ENCODE data around the gene MYO15B.

Gene MYO15B

DNA sequence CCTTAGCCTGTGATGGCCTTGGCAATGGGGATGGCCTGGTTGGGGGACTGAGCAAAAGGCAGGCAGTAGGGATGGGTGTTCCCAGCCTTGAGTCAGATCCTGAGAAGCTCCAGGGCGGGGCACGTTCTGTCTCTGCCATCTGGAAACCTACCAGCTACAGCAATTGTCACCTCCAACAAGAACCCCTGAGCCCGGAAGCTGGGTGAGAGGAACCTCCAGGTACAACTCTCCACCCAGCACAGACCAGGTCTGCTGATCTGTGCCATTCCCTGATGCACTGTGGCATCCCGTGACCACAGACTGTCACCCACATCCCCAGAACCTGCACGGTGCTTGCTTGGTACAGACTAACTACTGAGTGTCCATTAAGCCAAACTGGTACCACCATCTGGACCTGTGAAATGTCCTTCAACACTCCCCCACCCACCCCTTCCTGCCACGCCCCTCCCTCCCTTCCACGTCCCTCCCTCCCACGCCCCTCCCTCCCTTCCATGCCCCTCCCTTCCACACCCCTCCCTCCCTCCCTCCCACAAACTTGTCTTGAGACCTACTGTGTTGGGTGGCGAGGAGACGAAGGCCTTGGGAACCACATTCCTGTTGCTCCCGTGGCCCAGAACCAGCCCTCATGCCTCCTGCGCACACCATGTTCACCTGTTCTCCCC is 16.6 kb downstream of the MYO15B start:
- no peak for DNase-seq

- DNase-seq = no peak
Measured at GRCh38 chr17:75605790-75606189, 18.2 kb downstream of the MYO15B start.

GRCh38 chr17:75607086-75607485 is 19.5 kb downstream of the MYO15B start:
- DNase-seq = no peak

- no peak for DNase-seq
Measured at GRCh38 chr17:75610103-75610984, 22.7 kb downstream of the MYO15B start.

- DNase-seq = no peak
Measured at GRCh38 chr17:75611851-75612429, 24.3 kb downstream of the MYO15B start.

DNA sequence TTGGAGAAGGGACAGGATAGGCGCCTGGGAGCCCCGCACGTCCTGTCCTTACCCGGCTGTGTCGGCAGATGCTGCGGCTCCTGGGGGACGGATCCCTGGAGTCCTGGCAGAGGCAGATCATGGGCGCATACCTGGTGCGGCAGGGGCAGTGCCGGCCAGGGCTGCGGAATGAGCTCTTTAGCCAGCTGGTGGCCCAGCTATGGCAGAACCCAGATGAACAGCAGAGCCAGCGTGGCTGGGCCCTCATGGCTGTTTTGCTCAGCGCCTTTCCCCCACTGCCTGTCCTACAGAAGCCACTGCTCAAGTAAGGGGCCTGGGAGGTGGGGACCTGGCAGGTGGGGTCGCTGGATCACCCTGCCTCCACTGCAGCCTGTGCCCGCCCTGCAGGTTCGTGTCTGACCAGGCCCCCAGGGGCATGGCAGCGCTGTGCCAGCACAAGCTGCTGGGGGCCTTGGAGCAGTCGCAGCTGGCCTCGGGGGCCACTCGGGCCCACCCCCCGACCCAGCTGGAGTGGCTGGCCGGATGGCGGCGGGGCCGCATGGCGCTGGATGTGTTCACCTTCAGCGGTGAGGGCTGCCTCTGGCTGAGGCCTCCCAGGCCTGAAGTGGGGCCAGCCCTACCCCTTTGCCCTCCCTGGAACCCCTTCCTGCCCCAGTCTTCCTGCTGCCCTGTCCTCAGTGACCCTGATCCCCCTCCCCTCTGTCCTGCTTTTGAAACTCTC is 25.5 kb downstream of the MYO15B start:
- no peak for DNase-seq

- DNase-seq = no peak
Measured at GRCh38 chr17:75614006-75614405, 26.4 kb downstream of the MYO15B start.

GRCh38 chr17:75614556-75615270 is 27.1 kb downstream of the MYO15B start:
- no peak for DNase-seq

GRCh38 chr17:75615301-75615700 is 27.7 kb downstream of the MYO15B start:
- DNase-seq = no peak

DNA sequence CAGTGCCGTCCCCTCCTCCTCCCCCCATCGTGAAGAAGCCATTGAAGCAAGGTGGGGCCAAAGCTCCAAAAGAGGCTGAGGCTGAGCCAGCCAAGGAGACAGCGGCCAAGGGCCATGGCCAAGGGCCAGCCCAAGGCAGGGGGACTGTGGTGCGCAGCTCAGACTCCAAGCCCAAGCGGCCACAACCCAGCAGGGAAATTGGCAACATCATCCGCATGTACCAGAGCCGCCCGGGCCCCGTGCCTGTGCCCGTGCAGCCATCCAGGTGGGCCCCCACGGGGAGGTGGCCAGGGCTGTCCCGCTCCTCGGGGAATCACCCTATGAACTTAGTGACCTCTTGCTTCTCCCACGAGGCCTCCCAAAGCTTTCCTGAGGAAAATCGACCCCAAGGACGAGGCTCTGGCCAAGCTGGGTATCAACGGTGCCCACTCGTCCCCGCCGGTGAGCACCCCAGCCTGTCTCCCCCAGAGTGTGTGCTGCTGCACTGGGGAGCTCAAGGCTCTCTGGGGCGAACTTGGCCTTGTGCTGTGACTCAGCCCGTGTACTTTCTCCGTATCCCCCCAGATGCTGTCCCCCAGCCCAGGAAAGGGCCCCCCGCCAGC is 29.0 kb downstream of the MYO15B start:
- no peak for DNase-seq

DNA sequence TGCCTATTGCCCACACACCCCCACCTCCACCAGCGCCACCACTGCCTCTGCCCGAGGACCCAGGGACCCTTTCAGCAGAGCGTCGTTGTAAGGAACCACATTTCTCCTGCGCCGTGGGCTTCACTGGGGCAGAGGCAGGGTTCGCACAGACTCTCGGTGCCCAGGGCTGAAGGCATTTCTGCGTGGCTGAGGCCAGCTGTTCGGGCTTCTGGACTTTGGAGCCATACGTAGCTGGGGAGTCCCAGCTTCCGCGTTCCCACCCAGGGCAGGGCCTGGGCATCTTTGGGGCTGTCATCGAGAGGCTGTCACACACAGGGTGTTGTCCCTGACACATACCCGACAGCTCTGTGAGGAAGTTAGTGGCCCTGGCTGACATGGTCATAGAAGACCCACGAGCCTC is 29.6 kb downstream of the MYO15B start:
- DNase-seq = no peak

GRCh38 chr17:75617675-75618074 is 30.1 kb downstream of the MYO15B start:
- DNase-seq = no peak

DNA sequence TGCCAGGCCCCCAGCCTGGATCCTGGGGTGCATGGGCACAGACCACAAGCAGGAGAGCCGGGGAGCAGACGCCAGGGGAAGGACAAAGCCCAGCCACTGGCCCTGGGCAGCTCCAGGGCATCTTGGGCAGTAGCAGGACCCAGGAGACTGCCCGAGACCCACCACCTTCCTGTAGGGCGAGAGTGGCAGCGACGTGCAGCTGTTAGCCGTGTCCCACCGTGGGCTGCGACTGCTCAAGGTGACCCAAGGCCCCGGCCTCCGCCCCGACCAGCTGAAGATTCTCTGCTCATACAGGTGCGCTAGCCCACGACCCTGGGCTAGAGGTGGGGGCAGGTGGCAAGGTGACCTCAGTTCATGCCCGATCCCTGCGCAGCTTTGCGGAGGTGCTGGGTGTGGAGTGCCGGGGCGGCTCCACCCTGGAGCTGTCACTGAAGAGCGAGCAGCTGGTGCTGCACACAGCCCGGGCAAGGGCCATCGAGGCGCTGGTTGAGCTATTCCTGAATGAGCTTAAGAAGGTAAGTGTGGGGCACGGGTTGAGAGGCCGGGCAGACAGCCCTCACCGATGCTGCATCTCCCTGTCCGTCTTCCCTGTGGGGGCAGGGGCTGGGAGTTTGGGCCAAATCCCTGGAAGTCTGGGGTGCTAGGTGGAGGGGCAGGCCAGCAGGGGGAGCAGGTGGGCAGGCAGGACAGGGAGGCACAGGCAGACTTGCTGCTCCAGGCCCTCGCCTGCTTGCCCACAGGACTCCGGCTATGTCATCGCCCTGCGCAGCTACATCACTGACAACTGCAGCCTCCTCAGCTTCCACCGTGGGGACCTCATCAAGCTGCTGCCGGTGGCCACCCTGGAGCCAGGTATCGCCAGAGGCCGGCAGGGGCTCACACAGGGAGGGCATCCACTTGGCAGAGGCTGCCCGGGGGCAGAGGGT is 32.2 kb downstream of the MYO15B start:
- no peak for DNase-seq

DNA sequence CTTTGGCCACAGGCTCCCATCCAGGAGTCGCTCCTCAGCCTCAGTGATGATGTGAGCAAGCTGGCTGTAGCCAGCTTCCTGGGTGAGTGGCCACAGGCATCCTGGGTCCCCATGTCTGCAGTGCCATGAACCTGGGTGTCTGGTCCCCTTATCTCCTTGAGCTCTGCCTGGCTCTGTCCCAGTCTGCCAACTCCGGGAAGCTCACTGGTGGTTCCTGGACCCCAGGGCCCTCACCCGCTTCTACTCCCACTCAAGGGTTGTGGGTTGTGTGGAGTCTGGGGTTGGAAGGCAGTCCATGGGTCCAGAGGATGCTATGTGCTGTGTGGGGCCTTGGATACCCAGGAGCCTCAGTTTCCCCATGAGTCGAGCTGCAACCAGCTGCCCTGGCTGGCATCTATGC is 33.9 kb downstream of the MYO15B start:
- DNase-seq = no peak

DNA sequence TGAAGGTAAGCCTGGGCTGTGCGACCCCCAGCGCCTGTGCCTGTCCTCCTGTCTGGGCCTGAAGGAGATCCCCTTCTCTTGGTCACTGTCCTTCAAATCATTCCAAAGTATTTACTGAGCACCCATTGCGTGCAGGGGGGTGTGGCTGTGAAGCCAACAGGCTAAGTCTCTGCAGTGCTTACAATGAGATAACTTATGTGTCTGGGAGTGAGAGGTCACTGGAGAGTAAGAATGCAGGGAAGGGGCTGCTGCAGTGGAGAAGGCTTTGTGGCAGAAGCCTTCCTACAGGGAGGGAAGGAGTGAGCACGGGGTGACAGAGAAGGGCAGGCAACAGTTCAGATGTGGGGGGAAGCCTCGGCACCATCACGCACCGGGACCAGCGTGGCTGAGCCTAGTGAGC is 34.5 kb downstream of the MYO15B start:
- no peak for DNase-seq

- no peak for DNase-seq
Measured at GRCh38 chr17:75622771-75623273, 35.2 kb downstream of the MYO15B start.

DNA sequence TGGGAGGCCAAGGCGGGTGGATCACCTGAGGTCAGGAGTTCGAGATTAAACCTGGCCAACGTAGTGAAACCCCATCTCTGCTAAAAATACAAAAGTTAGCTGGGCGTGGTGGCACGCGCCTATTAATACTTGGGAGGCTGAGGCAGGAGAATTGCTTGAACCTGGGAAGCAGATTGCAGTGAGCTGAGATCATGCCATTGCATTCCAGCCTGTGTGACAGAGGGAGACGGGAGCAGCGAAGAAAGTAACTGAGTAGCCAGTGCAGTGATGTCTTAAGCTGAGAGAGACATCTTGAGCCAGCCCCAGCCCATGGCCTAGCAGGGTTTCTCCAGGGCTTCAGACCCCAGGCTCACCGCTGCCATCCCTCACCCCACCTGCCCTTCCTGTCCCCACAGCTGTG is 35.8 kb downstream of the MYO15B start:
- no peak for DNase-seq

GRCh38 chr17:75624021-75624420 is 36.4 kb downstream of the MYO15B start:
- DNase-seq = no peak

GRCh38 chr17:75624714-75625345 is 37.2 kb downstream of the MYO15B start:
- no peak for DNase-seq

GRCh38 chr17:75625813-75626486 is 38.4 kb downstream of the MYO15B start:
- DNase-seq = no peak
